SK-N-SH (cell line): ENCODE data around the gene AHRR. TPM values are rescaled to one million over a fixed set of nuclear protein-coding genes. Genes with fewer than 3 reads are reported as not detected.

Source experiments
- CTCF ChIA-PET: fragments of 300-600, 350-600 bp; formaldehyde crosslinking; extraction: SDS; loops from one replicate; lab custom pipeline; 2021; lab: Yijun Ruan, JAX
- POLR2A ChIA-PET: fragments of 350-600 bp; sonication (Branson Sonifier 250); formaldehyde crosslinking; extraction: SDS; loops from one replicate; lab custom pipeline; 2020; ENCODE audit warnings: antibody characterized with exemption, inconsistent platforms; lab: Yijun Ruan, JAX
- DNase-seq: peaks from one replicate; pipeline ENCODE4 v3.0.0; 2012
- H2AFZ ChIP-seq: fragments of 200-600 bp; sonication (generic); 2 replicates; pipeline ENCODE4 v1.8.1; 2016; ENCODE audit warnings: antibody characterized with exemption, mild to moderate bottlenecking, low read depth
- H3F3A ChIP-seq: fragments of 200-600 bp; sonication (generic); replicated peaks from 2 replicates; pipeline ENCODE3; 2016; ENCODE audit warnings: antibody characterized with exemption, mild to moderate bottlenecking; ENCODE audit not compliant: insufficient read depth
- H3K27ac ChIP-seq, 2 experiments: fragments of 200-500 bp in 1 of 2; fragments of 200-600 bp in 1 of 2; sonication (Bioruptor generic) in 1 of 2; sonication (generic), shearing (Covaris generic) in 1 of 2; 2 replicates each; pipeline versions ENCODE4 v1.5.1 to v1.6.1; 2014 to 2016; ENCODE audit warnings: low read depth in 2 of 2, inconsistent platforms in 1 of 2, low read length in 1 of 2, mild to moderate bottlenecking in 1 of 2, mixed read lengths in 1 of 2
- H3K27me3 ChIP-seq: fragments of 200-600 bp; sonication (generic), shearing (Covaris generic); 2 replicates; pipeline ENCODE4 v1.6.1; 2016; ENCODE audit warnings: mixed run types; ENCODE audit not compliant: insufficient read depth
- H3K36me3 ChIP-seq, 2 experiments: fragments of 200-500 bp in 1 of 2; fragments of 200-600 bp in 1 of 2; sonication (Bioruptor generic) in 1 of 2; sonication (generic) in 1 of 2; replicated peaks in 1 of 2; 2 replicates each; pipeline versions ENCODE3 to v1.5.1; 2014 to 2016; ENCODE audit warnings: low read length in 1 of 2, mild to moderate bottlenecking in 1 of 2; ENCODE audit not compliant: insufficient read depth in 2 of 2, control insufficient read depth in 1 of 2
- H3K4me1 ChIP-seq, 2 experiments: fragments of 200-500 bp in 1 of 2; fragments of 200-600 bp in 1 of 2; sonication (Bioruptor generic) in 1 of 2; sonication (generic), shearing (Covaris generic) in 1 of 2; 2 replicates each; pipeline versions ENCODE4 v1.5.1 to v1.6.1; 2014 to 2016; ENCODE audit warnings: low read depth in 1 of 2, low read length in 1 of 2, mixed run types in 1 of 2; ENCODE audit not compliant: insufficient read depth in 2 of 2, control insufficient read depth in 1 of 2
- H3K4me2 ChIP-seq: fragments of 200-600 bp; sonication (generic), shearing (Covaris generic); 2 replicates; pipeline ENCODE4 v1.6.1; 2017; ENCODE audit warnings: mixed run types
- H3K4me3 ChIP-seq, 2 experiments: fragments of 200-500 bp in 1 of 2; fragments of 200-600 bp in 1 of 2; sonication (Bioruptor generic) in 1 of 2; sonication (generic), shearing (Covaris generic) in 1 of 2; 2 replicates each; pipeline versions ENCODE4 v1.5.1 to v1.8.1; 2014 to 2016; ENCODE audit warnings: low read depth in 2 of 2, inconsistent platforms in 1 of 2, low read length in 1 of 2, mild to moderate bottlenecking in 1 of 2, mixed read lengths in 1 of 2, moderate library complexity in 1 of 2
- H3K79me2 ChIP-seq: fragments of 200-600 bp; sonication (generic); 2 replicates; pipeline ENCODE4 v1.8.1; 2017; ENCODE audit warnings: mild to moderate bottlenecking; ENCODE audit not compliant: insufficient read depth
- H3K9ac ChIP-seq: fragments of 200-600 bp; sonication (generic); 2 replicates; pipeline ENCODE4 v1.6.1; 2017; ENCODE audit warnings: mixed run types
- H3K9me2 ChIP-seq: fragments of 200-600 bp; sonication (generic); 2 replicates; pipeline ENCODE4 v1.6.1; 2017; ENCODE audit warnings: mixed run types
- H3K9me3 ChIP-seq: fragments of 200-600 bp; sonication (generic); 2 replicates; pipeline ENCODE4 v1.6.1; 2017; ENCODE audit warnings: mixed run types, mild to moderate bottlenecking, moderate library complexity
- H4K20me1 ChIP-seq: fragments of 200-600 bp; sonication (generic); 2 replicates; pipeline ENCODE4 v1.6.1; 2017; ENCODE audit warnings: mild to moderate bottlenecking, mixed run types; ENCODE audit not compliant: insufficient read depth
- CHD2 ChIP-seq: fragments of 150-350 bp; IDR thresholded peaks from 2 replicates; pipeline ENCODE4 v1.6.1; 2018; ENCODE audit warnings: low read length; ENCODE audit not compliant: partially characterized antibody
- ELF1 ChIP-seq: IDR thresholded peaks from 2 replicates; pipeline ENCODE4 v1.4.0; 2012
- EP300 ChIP-seq, 2 experiments: IDR thresholded peaks; 2 replicates each; pipeline versions ENCODE4 v1.4.0 to v1.6.1; 2012; ENCODE audit warnings: borderline replicate concordance in 1 of 2, low read depth in 1 of 2, low read length in 1 of 2
- EZH2phosphoT487 ChIP-seq: fragments of 200-600 bp; sonication (generic); IDR thresholded peaks from 2 replicates; pipeline ENCODE4 v1.6.1; 2017; ENCODE audit warnings: low read depth, mixed run types, mild to moderate bottlenecking, antibody characterized with exemption, moderate library complexity, borderline replicate concordance
- FOSL2 ChIP-seq: IDR thresholded peaks from 2 replicates; pipeline ENCODE4 v1.4.0; 2012; ENCODE audit warnings: low read depth, mild to moderate bottlenecking, moderate library complexity, borderline replicate concordance
- FOXJ3 ChIP-seq: sonication (generic); formaldehyde crosslinking; IDR thresholded peaks from 2 replicates; pipeline ENCODE4 v1.5.1; 2020; ENCODE audit warnings: mild to moderate bottlenecking, missing genetic modification reagents
- GABPA ChIP-seq: IDR thresholded peaks from 2 replicates; pipeline ENCODE4 v1.4.0; 2012; ENCODE audit warnings: low read depth, mild to moderate bottlenecking
- IRF3 ChIP-seq: fragments of 150-350 bp; IDR thresholded peaks from 2 replicates; pipeline ENCODE4 v1.6.1; 2016; ENCODE audit warnings: mild to moderate bottlenecking, low read depth, low read length
- JUND ChIP-seq: IDR thresholded peaks from 2 replicates; pipeline ENCODE4 v1.4.0; 2012
- MEF2A ChIP-seq: IDR thresholded peaks from 2 replicates; pipeline ENCODE4 v1.4.0; 2012; ENCODE audit warnings: low read depth, borderline replicate concordance
- MXI1 ChIP-seq: IDR thresholded peaks from 2 replicates; pipeline ENCODE4 v1.6.1; 2012; ENCODE audit warnings: mild to moderate bottlenecking, low read depth, low read length, improper control_type of control experiment
- NFIC ChIP-seq: IDR thresholded peaks from 2 replicates; pipeline ENCODE4 v1.4.0; 2012; ENCODE audit warnings: borderline replicate concordance
- RAD21 ChIP-seq: IDR thresholded peaks from 2 replicates; pipeline ENCODE4 v1.6.1; 2012; ENCODE audit warnings: mild to moderate bottlenecking, low read length
- RCOR1 ChIP-seq: fragments of 150-350 bp; IDR thresholded peaks from 2 replicates; pipeline ENCODE4 v1.6.1; 2017; ENCODE audit warnings: antibody characterized with exemption, low read length
- RXRA ChIP-seq: IDR thresholded peaks from 2 replicates; pipeline ENCODE4 v1.4.0; 2012; ENCODE audit warnings: low read depth, mild to moderate bottlenecking, borderline replicate concordance
- TCF12 ChIP-seq: IDR thresholded peaks from 2 replicates; pipeline ENCODE4 v1.4.0; 2012
- USF2 ChIP-seq: fragments of 150-350 bp; IDR thresholded peaks from 2 replicates; pipeline ENCODE4 v1.6.1; 2017; ENCODE audit warnings: antibody characterized with exemption, low read length, low read depth, borderline replicate concordance
- YY1 ChIP-seq: IDR thresholded peaks from 2 replicates; pipeline ENCODE4 v1.4.0; 2012; ENCODE audit warnings: low read depth, mild to moderate bottlenecking
- WGBS: methylation state at CpG from one replicate; pipeline ENCODE4 v1.1.6; 2017; ENCODE audit warnings: low lambda C conversion rate; 5-methylcytosine and 5-hydroxymethylcytosine counted together
- polyA plus RNA-seq, 3 experiments: library from polyadenylated mRNA; depleted of rRNA; stranded (reverse); fragments of >200 nt; gene quantifications; 2 replicates each; pipeline ENCODE4 v1.2.3, GENCODE V29; 2012

AHRR gene
- polyA plus RNA-seq, 1 of the 3 experiments (the other 2 are of a cell fraction): 0.71 TPM

GRCh38 chr5:311963-312362 is 9.6 kb upstream of the AHRR start:
- H3F3A ChIP-seq: peaks cover 6% of the 10 kb centered on the region
- no peaks in the 10 kb centered on the region for H3K9me3 ChIP-seq
- H3K4me1 ChIP-seq: peaks cover 0 to 4% of the 10 kb centered on the region in 2 experiments; a peak in 1 of 4 replicates
- peaks cover 75% of the 10 kb centered on the region for H4K20me1 ChIP-seq
- H3K79me2 ChIP-seq: peaks cover 46% of the 10 kb centered on the region; the same call in 1 of the 2 replicates
- no peak overlapping the region for H3K4me2 ChIP-seq
- CTCF ChIA-PET: interaction anchor here (2.1 kb wide), 1 partner anchor 9 kb away, joined by 6 read pairs; the partner anchor contains the start of gene AHRR
- no peak overlapping the region for H3K9ac ChIP-seq
- H2AFZ ChIP-seq: no peak overlapping the region
- peaks cover 0 to 72% of the 10 kb centered on the region in 2 experiments for H3K36me3 ChIP-seq
- no peak overlapping the region for H3K4me3 ChIP-seq
- no peaks in the 10 kb centered on the region for H3K27me3 ChIP-seq
- POLR2A ChIA-PET: no interaction called here
- H3K9me2 ChIP-seq: no peaks in the 10 kb centered on the region
- DNase-seq: no peak
- TF ChIP-seq RAD21 (no peak), USF2 (no peak), ELF1 (no peak), NFIC (no peak), EZH2phosphoT487 (no peak), JUND (no peak), CHD2 (no peak), MXI1 (no peak), YY1 (no peak), FOXJ3 (CRISPR knock-in tag) (no peak)
- no peak overlapping the region for H3K27ac ChIP-seq
- WGBS: 97% methylated on average over 8 of the region's 8 CpGs

- H3F3A ChIP-seq: peaks cover 6% of the 10 kb centered on the region
- H3K9me2 ChIP-seq: no peaks in the 10 kb centered on the region
- no peaks in the 10 kb centered on the region for H3K9me3 ChIP-seq
- peaks cover 0 to 4% of the 10 kb centered on the region in 2 experiments; a peak in 1 of 4 replicates for H3K4me1 ChIP-seq
- peaks cover 42% of the 10 kb centered on the region; the same call in 1 of the 2 replicates for H3K79me2 ChIP-seq
- no peak for TF ChIP-seq TCF12
- no peak for TF ChIP-seq NFIC
- no peak for TF ChIP-seq RCOR1
- no peak for TF ChIP-seq RXRA
- no peak for TF ChIP-seq IRF3
- no peak for TF ChIP-seq MEF2A
- TF ChIP-seq FOSL2: no peak
- TF ChIP-seq GABPA: no peak
- no peak for TF ChIP-seq EP300 (IDR thresholded peaks at IDR 0.05; ENCODE audit: borderline replicate concordance in 1 of 2, low read depth in 1 of 2, low read length in 1 of 2)
- no peak for TF ChIP-seq RAD21
- TF ChIP-seq EZH2phosphoT487: no peak
- no peak overlapping the region for H2AFZ ChIP-seq
- H3K4me3 ChIP-seq: no peak overlapping the region
- no peak for DNase-seq
- peaks cover 0 to 68% of the 10 kb centered on the region in 2 experiments for H3K36me3 ChIP-seq
- H3K27me3 ChIP-seq: no peaks in the 10 kb centered on the region
- 88% methylated on average over 12 of the region's 12 CpGs for WGBS
- ChIA-PET POLR2A (no interaction called here), CTCF (interaction anchor here (2.1 kb wide), 1 partner anchor 8 kb away, joined by 6 read pairs; the partner anchor contains the start of gene AHRR)
- peaks cover 67% of the 10 kb centered on the region for H4K20me1 ChIP-seq
- H3K9ac ChIP-seq: no peak overlapping the region
- H3K27ac ChIP-seq: no peak overlapping the region
- H3K4me2 ChIP-seq: no peak overlapping the region
These were observed 8.7 kb upstream of the AHRR start for GRCh38 chr5:312845-313244.
